HG02623 (cell line): ENCODE data around the gene FSTL5.
A peak's percentile ranks its signal among the peaks of the same experiment; 100 is the strongest.

Experiments used
- ATAC-seq: cut with Tn5 transposase; IDR thresholded peaks from one replicate; pipeline ENCODE4 v1.9.1; 2021; ENCODE audit warnings: moderate library complexity; ENCODE audit not compliant: unreplicated experiment

Gene FSTL5

DNA sequence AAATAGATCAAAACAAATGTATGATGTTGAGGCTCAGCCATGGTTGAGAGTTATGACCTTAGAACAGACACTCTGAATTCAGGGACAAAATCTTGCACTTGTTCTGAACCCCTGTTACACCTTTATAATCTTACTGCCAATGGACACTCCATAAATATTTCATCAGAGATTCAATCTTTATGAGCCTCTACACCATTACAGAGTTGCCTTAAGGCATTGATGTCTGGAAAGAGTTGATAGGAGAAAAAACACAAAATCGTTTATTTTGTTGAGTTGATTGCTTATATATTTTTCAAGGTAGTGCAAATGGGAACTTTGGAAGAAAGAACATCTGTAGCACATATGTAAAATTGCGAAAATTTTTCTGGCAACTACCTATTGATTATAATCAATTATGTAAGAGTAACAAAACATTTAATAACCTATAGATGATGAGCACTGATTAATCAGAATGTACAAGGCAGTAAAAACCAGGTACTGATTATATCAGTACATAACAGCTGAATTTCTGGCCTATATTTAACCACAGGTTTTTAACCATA is 568.5 kb downstream of the FSTL5 start:
- ATAC-seq: no peak

DNA sequence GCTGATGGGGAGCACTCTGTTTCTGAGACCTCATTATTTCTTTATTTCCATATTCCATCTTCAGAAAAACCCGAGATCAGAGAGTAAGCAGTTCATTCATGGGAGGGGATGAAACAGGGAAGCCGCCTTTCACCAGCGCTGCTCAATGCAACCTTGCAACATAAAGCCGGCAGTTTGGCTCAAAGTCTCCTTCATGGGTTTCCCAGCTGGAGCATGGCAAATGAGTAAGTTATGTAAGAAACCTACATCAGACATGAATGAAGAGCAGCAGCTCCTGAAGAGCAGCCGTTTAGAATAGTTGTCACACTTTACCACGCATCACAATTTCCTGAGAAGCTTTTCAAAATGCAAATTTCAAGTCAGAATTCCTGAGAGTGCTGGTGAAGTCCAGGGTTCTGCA is 578.8 kb downstream of the FSTL5 start:
- ATAC-seq: no peak

DNA sequence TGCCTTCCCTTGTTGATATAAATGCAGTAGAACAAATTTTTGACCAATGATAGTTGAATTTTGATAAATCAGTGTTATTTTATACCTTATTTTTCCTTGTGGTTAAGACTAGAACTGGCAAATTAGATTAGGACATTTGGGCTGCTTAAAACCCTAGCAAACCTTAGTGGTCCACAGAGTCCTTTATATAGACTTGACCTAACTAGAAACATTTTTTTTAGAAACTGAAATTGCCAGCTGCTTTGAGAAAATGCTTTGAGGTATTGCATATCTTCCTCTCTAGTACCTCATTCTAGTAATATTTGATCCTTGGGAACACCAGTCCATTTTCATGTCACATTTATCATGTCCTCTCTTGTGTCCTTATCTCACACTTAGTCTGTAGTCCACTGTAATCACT is 580.3 kb downstream of the FSTL5 start:
- ATAC-seq: no peak

DNA sequence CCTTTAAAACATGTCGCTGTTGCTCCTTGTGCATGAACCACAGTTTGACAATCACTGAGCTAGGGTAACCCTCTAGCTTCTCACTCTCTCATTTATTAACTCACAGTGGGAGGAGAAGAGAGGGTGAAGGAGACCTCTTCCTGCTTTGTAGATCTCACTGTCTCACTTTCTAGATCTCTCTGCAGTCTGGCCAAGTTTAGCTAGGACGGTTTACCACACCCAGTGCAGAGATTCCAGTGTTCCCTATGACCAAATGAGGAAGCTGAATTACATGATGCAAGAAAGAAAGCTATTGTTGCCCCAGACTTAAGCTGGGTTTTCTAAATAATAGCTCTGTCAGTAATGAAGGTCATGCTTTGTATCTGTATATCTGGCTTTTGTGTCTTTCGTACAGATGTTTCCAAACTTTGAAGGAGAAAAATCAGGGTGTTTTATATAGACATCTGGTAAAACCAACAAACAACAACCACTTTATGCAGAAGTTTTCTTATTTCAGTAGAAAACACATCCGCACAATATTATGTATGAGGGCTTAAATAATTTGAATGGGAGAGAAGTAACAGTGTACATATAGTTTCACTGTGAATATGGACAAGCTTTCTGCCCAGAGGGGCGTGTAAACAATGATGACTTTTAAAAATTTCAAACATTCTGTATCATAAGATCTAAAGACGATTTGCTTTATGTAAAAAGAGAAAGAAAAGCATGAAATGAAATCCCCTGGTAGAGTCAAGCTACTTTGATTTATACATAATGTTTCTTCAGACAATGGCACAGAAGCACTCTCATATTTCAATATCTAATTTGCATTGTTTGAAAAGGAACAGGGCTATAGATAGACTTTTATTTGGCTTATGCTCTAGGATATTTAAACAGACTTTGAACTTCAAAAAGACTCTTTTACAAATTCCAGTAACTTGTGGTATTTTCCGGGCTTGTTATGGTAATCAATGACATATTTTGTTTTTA is 582.3 kb downstream of the FSTL5 start:
- ATAC-seq: peak; percentile 54

DNA sequence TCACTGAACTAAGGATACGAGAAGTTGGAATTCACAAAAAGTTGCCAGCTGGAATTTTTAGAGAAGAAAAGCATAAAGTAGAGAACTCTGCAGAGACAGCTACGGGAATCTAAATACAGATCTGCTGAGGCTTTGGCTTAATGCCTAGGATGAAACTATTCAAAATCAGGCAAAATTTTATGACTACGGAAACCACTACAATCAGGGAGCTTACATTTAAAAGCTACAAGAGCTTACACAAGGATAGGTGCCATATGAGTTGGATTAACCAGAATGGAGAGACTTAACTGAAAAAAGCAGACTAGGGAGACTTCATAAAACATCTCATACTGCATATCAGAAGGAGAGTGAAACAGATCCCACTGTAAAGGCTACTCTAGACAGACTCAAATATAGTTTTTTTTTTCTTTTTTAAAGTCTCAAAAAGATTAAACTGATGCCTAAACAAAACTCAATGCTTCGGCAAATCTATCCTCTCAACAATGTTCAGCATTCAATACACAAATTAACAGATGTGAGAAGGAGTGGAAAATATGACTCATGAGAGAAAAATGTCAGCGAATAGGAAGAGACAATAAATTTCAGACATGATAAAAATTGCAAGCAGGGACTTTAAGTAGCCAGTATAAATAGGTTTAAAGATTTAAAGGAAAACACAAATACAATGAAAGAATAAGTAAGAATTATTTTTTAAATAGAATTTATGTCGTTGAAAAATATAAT is 586.1 kb downstream of the FSTL5 start:
- ATAC-seq: no peak

DNA sequence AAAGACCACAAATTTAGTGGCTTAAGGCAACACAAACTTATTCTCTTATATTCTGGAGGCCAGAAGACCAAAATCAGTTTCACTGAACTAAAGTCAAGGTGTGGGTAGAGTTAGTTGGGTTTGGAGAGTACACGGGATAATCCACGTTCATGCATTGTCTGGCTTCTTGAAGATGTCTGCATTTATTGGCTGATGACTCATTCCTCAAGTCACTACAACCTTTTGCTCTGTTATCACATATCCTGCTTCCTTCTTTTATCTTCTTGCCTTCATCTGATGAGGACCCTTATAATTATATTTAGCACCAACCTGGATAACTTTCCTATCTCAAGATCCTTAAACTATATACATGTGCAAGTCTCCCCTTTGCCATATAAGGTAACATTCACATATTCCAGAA is 590.0 kb downstream of the FSTL5 start:
- no peak for ATAC-seq

DNA sequence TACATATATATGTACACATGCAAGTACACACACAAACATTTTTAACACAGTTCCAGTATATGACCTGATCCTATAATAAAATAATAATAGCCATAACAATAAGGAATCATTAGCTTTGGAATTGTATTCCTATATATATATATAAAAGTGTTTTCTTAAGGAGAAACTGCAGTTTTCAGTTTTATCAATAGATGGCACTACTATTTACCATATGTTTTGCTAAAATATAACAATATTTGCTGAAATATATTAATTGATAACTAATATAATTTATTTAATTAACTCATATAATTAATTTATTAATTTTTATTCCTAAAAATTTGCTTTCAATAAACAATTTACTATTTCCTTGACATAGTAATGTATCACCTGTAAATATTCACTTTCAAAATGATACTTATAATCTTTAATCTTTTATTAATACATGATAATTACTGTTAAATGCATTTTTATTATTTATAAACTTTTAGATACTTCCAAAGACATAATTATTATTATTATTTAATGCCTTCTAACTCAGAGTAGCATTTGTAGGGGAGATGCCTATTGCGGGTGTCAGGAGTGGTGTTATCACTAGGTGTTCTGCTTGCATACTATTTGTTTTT is 599.5 kb downstream of the FSTL5 start:
- ATAC-seq: no peak

DNA sequence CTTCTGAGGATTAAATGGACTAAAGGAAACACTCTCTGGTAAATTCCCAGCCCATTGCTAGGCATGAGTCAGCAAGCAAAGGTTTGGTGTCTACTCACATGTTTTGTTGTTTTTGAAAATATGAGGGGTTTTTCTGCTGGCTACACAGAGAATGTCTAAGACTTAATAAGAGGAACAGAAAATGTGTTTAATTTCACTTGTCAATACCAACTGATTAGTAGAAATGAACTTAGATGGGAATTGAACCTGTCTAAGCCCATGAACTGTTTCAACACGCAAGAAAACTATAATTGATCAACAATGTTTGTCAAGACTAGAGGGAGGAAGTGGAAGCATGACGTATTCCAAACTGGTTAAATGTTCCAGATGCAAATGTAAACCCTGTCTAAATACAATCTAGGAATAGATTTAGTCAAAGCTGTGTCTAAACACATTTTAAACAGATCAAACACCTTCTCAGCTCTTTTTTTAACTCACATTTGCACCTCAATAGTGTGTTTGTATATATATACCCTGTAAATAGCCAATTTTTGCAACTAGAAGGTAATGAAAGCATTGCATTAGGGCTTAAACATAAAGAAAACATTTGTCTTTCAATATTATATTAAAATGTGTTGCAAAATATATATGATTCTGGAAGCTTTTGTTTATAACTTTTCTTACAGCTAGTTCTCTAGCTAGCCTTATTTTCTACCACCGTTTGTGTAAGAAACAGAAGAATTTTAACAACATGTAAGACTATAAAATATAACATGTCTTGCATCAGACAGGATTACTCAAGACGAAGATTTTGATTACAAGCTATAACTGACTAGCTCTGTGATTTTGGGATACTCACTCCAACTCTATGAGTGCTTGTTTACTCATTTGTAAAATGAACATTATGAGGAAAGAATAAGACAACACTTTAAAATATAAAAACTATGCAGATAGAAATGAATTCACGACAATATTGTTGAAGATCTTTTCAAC is 607.8 kb downstream of the FSTL5 start:
- peak; percentile 84 for ATAC-seq

DNA sequence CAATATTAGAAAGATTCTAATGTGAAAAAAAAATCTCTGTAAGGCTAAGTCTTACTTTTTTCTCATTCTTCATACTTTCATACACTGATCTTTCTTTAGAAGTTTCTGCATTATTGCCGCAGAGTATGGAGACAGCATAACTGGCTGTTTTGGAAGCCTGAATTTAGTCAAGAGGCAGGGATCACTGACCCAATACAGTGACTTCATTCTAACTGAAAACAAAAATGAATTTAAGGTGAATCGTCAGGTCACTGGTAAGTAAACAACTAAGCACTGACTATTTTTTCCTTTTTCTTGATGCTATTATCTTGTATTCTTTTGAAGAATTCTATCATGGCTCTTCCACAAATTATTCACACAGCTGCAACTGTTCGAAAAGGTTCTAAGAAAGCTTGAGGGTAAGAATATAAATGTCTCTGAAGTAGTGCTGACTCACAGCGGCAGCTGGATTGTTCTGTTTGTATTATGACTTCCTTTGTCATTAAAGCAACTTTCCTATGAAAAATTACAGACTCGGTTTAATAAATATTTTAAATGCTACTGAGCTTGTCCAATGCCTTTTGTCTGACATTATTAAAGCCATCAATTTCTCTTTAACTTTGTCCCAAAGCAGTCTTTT is 609.3 kb downstream of the FSTL5 start:
- no peak for ATAC-seq

DNA sequence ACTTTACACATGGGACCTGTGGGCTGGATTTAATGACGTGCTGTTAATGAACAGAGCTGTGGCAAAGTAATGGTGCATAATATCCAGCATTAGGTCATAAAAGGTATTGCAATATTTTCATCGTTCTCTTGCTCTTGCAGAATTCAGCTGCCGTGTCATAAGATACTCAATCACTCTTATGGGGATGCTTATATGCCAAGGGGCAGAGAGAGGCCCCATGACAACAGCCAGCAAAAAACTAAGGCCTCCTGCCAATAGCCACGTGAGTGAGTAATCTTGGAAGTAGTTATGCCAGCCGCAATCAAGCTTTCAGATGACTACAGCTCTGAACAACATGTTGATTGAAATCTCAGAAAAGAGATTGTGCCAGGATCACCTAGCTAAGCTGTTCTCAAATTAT is 616.9 kb downstream of the FSTL5 start:
- no peak for ATAC-seq

DNA sequence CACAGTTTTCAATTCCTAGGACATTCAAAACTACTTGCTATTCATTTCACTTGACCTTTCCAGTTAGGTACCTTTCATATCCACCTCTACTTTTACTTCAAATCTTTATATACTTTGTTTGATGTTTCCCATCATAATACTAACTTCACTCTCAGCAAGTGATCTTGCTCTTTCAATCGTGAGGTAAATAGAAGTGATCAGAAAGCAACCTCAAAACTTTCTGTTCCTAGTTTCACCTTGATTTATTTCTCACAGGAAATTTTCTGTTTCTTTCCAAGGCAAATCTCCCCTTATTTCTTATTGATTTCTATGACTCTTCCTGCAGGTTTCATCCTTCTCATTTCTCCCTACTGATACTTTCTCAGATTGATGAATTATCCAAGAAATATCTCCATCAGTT is 623.5 kb downstream of the FSTL5 start:
- ATAC-seq: no peak

DNA sequence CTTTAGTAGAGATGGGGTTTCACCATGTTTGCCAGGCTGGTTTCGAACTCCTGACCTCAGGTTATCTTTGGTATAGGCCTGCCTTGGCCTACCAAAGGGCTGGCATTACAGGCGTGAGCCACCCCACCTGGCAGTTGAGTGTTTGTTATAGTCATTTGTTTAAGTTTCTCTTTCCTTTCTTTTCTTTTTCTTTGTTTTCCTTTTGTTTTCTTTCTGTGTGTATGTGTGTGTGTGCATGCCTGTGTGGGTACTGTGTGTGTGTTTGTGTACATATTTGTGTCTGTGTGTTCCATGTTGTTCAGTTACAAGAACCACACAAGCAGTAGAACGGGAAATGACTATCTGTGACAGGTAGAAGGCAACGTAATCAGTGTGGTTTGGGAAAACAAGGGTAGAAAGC is 624.9 kb downstream of the FSTL5 start:
- no peak for ATAC-seq

DNA sequence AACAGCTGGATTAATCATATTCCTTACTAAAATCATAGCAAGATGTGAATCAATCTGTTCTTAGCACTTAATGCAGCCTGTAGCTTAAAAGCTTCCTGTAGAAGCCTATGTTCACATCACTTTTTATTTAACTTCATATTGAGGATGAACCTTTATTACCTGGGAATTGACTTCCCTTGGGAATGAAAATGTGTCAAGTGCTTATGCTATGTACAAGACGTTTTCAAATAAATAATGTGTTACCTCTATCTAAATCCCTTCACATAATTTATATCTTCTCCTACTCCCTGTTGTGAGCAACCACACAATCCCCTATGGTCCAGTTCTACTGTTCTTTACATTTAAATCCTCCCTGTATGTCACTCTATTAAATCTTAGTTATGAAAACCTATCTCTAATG is 633.1 kb downstream of the FSTL5 start:
- no peak for ATAC-seq

DNA sequence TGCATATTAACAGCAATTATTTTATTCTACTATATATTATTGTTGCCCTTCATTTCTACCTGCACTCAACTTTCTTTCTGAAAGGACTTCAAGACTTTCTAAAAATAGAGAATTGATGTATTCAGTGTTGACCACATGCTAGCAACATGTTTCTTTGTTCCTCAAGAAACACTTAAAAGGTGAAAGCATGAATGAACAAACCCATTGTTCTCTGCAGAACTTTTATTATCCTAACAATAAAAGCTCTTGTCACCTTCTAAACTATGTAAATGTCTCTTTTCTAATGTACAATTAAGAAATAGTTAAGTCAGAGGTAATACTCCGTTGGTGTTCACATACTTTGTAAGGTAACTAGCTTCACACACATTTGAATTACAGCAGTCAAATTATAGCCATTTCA is 638.7 kb downstream of the FSTL5 start:
- no peak for ATAC-seq

DNA sequence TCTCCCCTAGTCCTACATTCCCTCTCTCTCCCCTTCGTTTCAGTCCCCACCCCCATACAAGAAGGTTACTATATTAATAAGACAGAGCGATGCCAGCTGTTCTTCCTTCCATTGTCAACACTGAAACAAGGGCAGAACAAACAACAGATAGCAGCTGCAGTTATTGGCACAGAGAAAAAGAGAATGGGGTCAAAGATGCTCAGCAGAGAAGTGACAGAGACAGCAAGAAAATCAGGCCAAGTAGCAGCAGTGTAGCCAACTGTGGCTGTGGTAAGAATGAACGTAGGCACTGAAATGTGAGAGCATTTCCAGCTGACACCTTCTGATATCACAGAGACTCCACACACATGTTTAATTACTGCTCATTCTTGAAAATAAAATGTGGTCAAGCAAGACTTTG is 641.8 kb downstream of the FSTL5 start:
- no peak for ATAC-seq

DNA sequence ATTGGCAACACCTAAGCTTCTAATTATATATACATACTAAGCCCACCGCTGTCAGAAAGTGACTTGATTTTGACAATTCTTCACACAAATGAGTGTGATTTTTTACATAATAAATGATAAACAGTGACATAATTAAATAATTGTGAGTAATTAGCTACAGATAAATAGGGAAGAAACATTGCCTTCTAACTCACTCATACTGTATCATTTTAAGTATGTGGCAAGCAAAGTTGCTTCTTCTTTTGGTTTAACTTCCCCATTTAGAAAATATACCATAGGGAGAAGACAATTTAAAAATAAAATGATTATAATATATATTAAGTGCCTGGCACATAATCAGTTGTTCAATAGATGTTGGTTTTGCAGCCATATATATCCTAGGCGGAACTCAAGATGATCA is 644.2 kb downstream of the FSTL5 start:
- no peak for ATAC-seq

DNA sequence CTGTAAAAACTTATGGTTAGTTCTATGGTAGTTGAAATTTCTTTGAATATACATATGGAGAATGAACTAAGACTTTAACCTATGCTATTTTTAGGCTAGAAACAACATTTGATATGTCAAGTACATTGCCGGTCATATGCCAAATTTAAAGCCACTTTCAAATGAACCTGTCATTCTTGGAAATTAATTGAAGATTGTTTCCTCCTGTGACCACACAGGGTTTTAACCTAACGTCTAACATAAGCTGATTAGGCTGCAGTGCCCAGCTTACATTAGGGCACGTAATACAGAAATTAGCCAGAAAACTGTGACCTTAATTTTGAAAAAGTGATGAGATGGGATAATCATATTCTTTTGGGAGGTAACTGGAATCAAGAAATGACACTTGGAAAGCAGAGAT is 645.9 kb downstream of the FSTL5 start:
- ATAC-seq: no peak

DNA sequence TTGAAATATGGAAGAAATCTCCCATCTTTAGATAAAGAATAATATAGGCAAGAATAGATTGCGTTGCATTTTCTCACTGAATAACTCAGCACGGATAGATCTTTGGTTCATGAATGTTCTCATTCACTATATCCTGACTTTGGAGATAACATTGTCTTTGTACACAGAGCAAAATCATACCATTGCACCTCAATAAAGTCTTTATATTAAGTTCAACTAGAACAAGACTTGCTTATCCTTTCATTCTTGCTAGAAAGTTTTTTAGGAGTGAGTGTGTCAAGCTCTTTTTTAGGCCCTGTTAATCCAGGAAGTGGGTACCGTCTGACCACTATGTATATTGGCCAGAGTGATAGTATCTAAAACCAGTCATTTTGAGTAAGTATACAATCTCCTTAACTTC is 658.7 kb downstream of the FSTL5 start:
- no peak for ATAC-seq

DNA sequence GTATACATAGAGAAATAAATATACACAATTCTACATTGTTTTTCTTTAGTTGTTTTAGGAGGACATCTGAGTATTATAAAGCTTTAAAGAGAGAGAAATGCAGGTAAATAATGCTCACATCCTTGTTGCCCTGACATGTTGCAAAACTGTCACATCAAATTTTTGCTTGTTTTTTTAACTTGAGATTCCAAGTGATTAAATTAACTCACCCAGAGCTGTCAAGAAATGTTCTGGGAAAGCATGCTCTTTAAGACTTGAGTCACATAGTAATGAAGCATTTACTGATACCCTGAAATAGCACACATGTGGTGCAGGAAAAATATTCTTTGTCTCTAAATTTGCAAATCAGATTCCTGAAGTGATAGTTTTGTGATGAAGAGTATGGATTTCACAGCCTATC is 665.6 kb downstream of the FSTL5 start:
- ATAC-seq: no peak

DNA sequence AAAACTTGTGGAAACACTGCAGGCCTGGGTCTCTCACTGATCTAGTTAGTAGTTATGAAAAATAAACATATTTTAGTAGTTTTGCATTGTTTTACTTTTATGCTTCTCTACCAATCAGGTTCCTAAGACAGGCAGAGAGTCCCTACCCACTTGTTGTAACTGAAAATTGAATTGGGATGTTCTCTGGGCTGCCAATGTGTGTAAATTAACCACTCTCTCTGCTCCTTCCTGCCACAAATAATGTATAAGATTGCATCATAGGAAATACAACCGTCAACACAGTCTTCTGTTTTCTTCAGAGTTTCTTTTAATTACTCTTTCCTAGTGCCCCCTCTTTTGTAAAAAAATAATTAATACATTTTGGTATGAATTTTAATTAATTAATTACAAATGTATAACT is 677.3 kb downstream of the FSTL5 start:
- ATAC-seq: no peak
